Measurements from ENCODE around the gene ASH1L. TPM values are rescaled to one million over a fixed set of nuclear protein-coding genes. Genes with fewer than 3 reads are reported as not detected.
"Not testable (repeated sequence)": the region's sequence is repeated elsewhere in the genome, so short reads cannot be mapped to it uniquely, and the experiment has no call there.

The ASH1L gene
- total RNA-seq, 1 experiment from 2014 or later, result 30.5 TPM

DNA sequence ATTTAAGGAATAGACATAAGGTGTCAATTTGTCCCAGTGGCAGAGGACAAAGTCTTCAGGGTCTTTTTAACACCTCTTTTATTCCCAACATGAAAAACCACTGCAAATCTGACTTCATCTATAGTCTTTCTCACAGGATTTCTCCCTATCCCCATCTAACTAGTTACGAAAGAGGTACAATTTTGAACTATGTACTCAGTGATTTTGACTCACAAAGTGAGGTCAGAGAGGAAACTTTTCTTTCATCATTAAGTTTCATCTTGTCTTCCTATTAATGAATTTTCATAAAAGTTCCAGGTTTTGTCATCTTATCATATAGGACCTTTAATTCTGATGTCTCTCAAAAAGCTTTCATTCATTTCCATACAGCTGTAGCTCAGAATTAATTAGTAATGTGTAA lies 63.3 kb downstream of the ASH1L start (continued):
- TF ChIP-seq, protein P1, sequence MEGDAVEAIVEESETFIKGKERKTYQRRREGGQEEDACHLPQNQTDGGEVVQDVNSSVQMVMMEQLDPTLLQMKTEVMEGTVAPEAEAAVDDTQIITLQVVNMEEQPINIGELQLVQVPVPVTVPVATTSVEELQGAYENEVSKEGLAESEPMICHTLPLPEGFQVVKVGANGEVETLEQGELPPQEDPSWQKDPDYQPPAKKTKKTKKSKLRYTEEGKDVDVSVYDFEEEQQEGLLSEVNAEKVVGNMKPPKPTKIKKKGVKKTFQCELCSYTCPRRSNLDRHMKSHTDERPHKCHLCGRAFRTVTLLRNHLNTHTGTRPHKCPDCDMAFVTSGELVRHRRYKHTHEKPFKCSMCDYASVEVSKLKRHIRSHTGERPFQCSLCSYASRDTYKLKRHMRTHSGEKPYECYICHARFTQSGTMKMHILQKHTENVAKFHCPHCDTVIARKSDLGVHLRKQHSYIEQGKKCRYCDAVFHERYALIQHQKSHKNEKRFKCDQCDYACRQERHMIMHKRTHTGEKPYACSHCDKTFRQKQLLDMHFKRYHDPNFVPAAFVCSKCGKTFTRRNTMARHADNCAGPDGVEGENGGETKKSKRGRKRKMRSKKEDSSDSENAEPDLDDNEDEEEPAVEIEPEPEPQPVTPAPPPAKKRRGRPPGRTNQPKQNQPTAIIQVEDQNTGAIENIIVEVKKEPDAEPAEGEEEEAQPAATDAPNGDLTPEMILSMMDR (IDR thresholded peaks at IDR 0.05 in 2 of 3, conservative IDR thresholded peaks at IDR 0.05 in 1 of 3; ENCODE audit: borderline replicate concordance in 1 of 3, insufficient read depth in 1 of 3, low read depth in 2 of 3, low read length in 2 of 3), result no peak
- TF ChIP-seq POLR2A (IDR thresholded peaks at IDR 0.05; ENCODE audit: borderline replicate concordance, extremely low read depth, insufficient read depth, insufficient read length) (no peak), TCF7L2 (IDR thresholded peaks at IDR 0.05; ENCODE audit: borderline replicate concordance, extremely low read depth, insufficient read depth, insufficient read length) (no peak)

DNA sequence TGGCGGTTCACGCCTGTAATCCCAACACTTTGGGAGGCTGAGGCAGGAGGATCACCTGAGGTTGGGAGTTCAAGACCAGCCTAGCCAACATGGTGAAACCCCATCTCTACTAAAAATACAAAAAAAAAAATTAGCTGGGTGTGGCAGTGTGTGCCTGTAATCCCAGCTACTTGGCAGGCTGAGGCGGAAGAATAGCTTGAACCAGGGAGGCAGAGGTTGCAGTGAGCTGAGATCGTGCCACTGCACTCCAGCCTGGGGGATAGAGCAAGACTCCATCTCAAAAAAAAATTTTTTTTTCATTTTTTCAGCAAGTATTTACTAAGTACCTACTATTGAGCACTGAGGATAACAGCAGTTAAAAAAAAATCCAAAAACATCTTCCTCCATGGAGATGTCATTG lies 69.0 kb downstream of the ASH1L start:
- H3K27me3 ChIP-seq (ENCODE audit: insufficient read depth, low read length); H3K4me1 ChIP-seq (ENCODE audit: control insufficient read depth in 1 of 2, insufficient read depth in 2 of 2, low read length in 2 of 2); RAD21 ChIA-PET (ENCODE audit: low non-redundant PET in 1 of 2, low total read pairs in 2 of 2, uncharacterized antibody in 2 of 2, unreplicated experiment in 2 of 2); H3K36me3 ChIP-seq (ENCODE audit: control insufficient read depth in 1 of 2, insufficient read depth in 2 of 2, low read length in 2 of 2); ATAC-seq; DNase-seq (ENCODE audit: low read depth, low spot score); H3K27ac ChIP-seq (ENCODE audit: low read depth, low read length); H3K9ac ChIP-seq (ENCODE audit: low read length); H4K20me1 ChIP-seq (ENCODE audit: insufficient read depth); intact Hi-C loops (cut with micrococcal nuclease); H2AFZ ChIP-seq (ENCODE audit: low read depth, low read length, poor library complexity, severe bottlenecking); BruUV-seq (replicated peaks); H3K4me2 ChIP-seq (ENCODE audit: low read length); POLR2A ChIA-PET; H3K4me3 ChIP-seq (replicated peaks in 1 of 2; ENCODE audit: low read depth in 1 of 2, low read length in 2 of 2); H3K9me2 ChIP-seq (ENCODE audit: insufficient read depth); H3K9me3 ChIP-seq (ENCODE audit: control insufficient read depth in 1 of 2, insufficient read depth in 1 of 2, low read depth in 1 of 2, low read length in 2 of 2): not testable (repeated sequence)
- H3K79me2 ChIP-seq (ENCODE audit: insufficient read depth, low read length), result peaks cover 60% of the 10 kb centered on the region
- CTCF ChIA-PET, result interaction anchor here (1.2 kb wide), 1 partner anchor 11 kb away, joined by 4 read pairs; no protein-coding TSS in a partner anchor

DNA sequence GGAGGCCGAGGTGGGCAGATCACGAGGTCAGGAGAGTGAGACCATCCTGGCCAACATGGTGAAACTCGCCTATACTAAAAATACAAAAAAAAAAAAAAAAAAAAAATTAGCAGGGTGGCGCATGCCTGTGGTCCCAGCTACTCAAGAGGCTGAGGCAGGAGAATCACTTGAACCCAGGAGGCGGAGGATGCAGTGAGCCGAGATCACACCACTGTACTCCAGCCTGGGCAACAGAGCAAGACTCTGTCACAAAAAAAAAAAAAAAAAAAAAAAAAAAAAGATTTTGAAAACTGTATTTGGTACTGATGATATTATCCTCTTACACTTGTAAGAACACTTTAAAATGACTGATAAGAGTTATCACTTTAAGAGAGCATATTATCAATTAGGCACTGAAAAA lies 74.2 kb downstream of the ASH1L start:
- H3K27me3 ChIP-seq (ENCODE audit: insufficient read depth, low read length); H4K20me1 ChIP-seq (ENCODE audit: insufficient read depth); POLR2A ChIA-PET; H3K4me1 ChIP-seq (ENCODE audit: control insufficient read depth in 1 of 2, insufficient read depth in 2 of 2, low read length in 2 of 2); BruUV-seq (replicated peaks); H3K9me2 ChIP-seq (ENCODE audit: insufficient read depth); H2AFZ ChIP-seq (ENCODE audit: low read depth, low read length, poor library complexity, severe bottlenecking); DNase-seq (ENCODE audit: low read depth, low spot score); CTCF ChIA-PET; H3K27ac ChIP-seq (ENCODE audit: low read depth, low read length); ATAC-seq; H3K4me3 ChIP-seq (replicated peaks in 1 of 2; ENCODE audit: low read depth in 1 of 2, low read length in 2 of 2); H3K4me2 ChIP-seq (ENCODE audit: low read length); H3K9me3 ChIP-seq (ENCODE audit: control insufficient read depth in 1 of 2, insufficient read depth in 1 of 2, low read depth in 1 of 2, low read length in 2 of 2); H3K9ac ChIP-seq (ENCODE audit: low read length); H3K36me3 ChIP-seq (ENCODE audit: control insufficient read depth in 1 of 2, insufficient read depth in 2 of 2, low read length in 2 of 2); intact Hi-C loops (cut with micrococcal nuclease): not testable (repeated sequence)
- peaks cover 47% of the 10 kb centered on the region for H3K79me2 ChIP-seq (ENCODE audit: insufficient read depth, low read length)
- RAD21 ChIA-PET (ENCODE audit: low non-redundant PET in 1 of 2, low total read pairs in 2 of 2, uncharacterized antibody in 2 of 2, unreplicated experiment in 2 of 2), result interaction anchor here in 1 of 2 experiments (0.7 kb wide), 1 partner anchor 74 kb away, joined by 3 read pairs; the partner anchor contains the start of gene ASH1L

All from HCT116 (cell line).